OCI-LY3 (cell line): ENCODE results near the gene USP34.

Experiments used
- H2AFZ ChIP-seq: fragments of 200-600, 300-600 bp; shearing (Covaris generic); 2 replicates; pipeline ENCODE4 v1.6.0; 2014; ENCODE audit warnings: antibody characterized with exemption, low read depth, low read length
- H3K27ac ChIP-seq: fragments of 200-600, 300-600 bp; sonication (generic); 2 replicates; pipeline ENCODE4 v1.5.1; 2014; ENCODE audit warnings: mild to moderate bottlenecking, low read length, moderate library complexity, mixed read lengths
- H3K27me3 ChIP-seq: fragments of 200-600, 300-600 bp; sonication (generic); 2 replicates; pipeline ENCODE4 v1.6.1; 2014; ENCODE audit warnings: low read depth, low read length, mixed read lengths
- H3K36me3 ChIP-seq: fragments of 200-600, 300-600 bp; sonication (generic); replicated peaks from 2 replicates; pipeline ENCODE3; 2014; ENCODE audit warnings: low read depth, low read length, mixed read lengths
- H3K4me1 ChIP-seq: fragments of 300-600, 200-600 bp; sonication (generic); 2 replicates; pipeline ENCODE4 v1.6.1; 2014; ENCODE audit warnings: low read length, mixed read lengths
- H3K4me2 ChIP-seq: fragments of 200-600, 300-600 bp; sonication (generic); 2 replicates; pipeline ENCODE4 v1.6.1; 2014; ENCODE audit warnings: low read length, mixed read lengths
- H3K4me3 ChIP-seq: fragments of 300-600, 200-600 bp; sonication (generic); 2 replicates; pipeline ENCODE4 v1.5.1; 2014; ENCODE audit warnings: antibody characterized with exemption, mild to moderate bottlenecking, low read length, moderate library complexity
- H3K79me2 ChIP-seq: fragments of 300-600, 200-600 bp; shearing (Covaris generic); 2 replicates; pipeline ENCODE4 v1.6.1; 2014; ENCODE audit warnings: mild to moderate bottlenecking, low read length, mixed read lengths
- H3K9ac ChIP-seq: fragments of 300-600, 200-600 bp; shearing (Covaris generic); 2 replicates; pipeline ENCODE4 v1.6.0; 2014; ENCODE audit warnings: mild to moderate bottlenecking, low read length, moderate library complexity
- H3K9me3 ChIP-seq: fragments of 200-600, 300-600 bp; shearing (Covaris generic); 2 replicates; pipeline ENCODE4 v1.6.1; 2014; ENCODE audit warnings: low read length, mixed read lengths; ENCODE audit not compliant: insufficient read depth
- H4K20me1 ChIP-seq: fragments of 200-600, 300-600 bp; sonication (generic); 2 replicates; pipeline ENCODE4 v1.6.1; 2016; ENCODE audit warnings: low read length, mixed read lengths; ENCODE audit not compliant: insufficient read depth
- CTCF ChIP-seq: fragments of 200-600, 300-600 bp; sonication (generic); IDR thresholded peaks from 2 replicates; pipeline ENCODE4 v1.5.1; 2014; ENCODE audit warnings: antibody characterized with exemption, low read length, low read depth
- EZH2phosphoT487 ChIP-seq: fragments of 200-600 bp; shearing (Covaris generic); IDR thresholded peaks from 2 replicates; pipeline ENCODE4 v1.6.1; 2018; ENCODE audit warnings: antibody characterized with exemption, mixed run types, low read depth

The USP34 gene

GRCh38 chr2:61411109-61411508 is 59.8 kb downstream of the USP34 start:
- H3K36me3 ChIP-seq = no peaks in the 10 kb centered on the region
- H3K4me3 ChIP-seq = no peak overlapping the region
- peaks cover 23% of the 10 kb centered on the region for H3K79me2 ChIP-seq
- H3K27me3 ChIP-seq = no peaks in the 10 kb centered on the region
- TF ChIP-seq CTCF (no peak), EZH2phosphoT487 (no peak)
- H3K9me3 ChIP-seq = no peaks in the 10 kb centered on the region
- H4K20me1 ChIP-seq = 0 out of 2 replicates have a peak, but pooled peaks cover 5% of the 10 kb centered on the region
- H3K4me1 ChIP-seq = no peaks in the 10 kb centered on the region
- H3K27ac ChIP-seq = no peak overlapping the region
- H3K9ac ChIP-seq = no peak overlapping the region
- H2AFZ ChIP-seq = no peak overlapping the region
- no peak overlapping the region for H3K4me2 ChIP-seq

GRCh38 chr2:61410185-61410584 is 60.7 kb downstream of the USP34 start:
- no peaks in the 10 kb centered on the region for H3K27me3 ChIP-seq
- H3K4me3 ChIP-seq = no peak overlapping the region
- peaks cover 23% of the 10 kb centered on the region for H3K79me2 ChIP-seq
- H3K4me2 ChIP-seq = no peak overlapping the region
- H3K36me3 ChIP-seq = no peaks in the 10 kb centered on the region
- TF ChIP-seq CTCF (no peak), EZH2phosphoT487 (no peak)
- no peaks in the 10 kb centered on the region for H3K4me1 ChIP-seq
- H3K9ac ChIP-seq = no peak overlapping the region
- no peaks in the 10 kb centered on the region for H3K9me3 ChIP-seq
- no peak overlapping the region for H2AFZ ChIP-seq
- 0 out of 2 replicates have a peak, but pooled peaks cover 5% of the 10 kb centered on the region for H4K20me1 ChIP-seq
- no peak overlapping the region for H3K27ac ChIP-seq

- 0 out of 2 replicates have a peak, but pooled peaks cover 8% of the 10 kb centered on the region for H4K20me1 ChIP-seq
- peaks cover 19% of the 10 kb centered on the region for H3K79me2 ChIP-seq
These were observed 65.1 kb downstream of the USP34 start for GRCh38 chr2:61405813-61406212.

GRCh38 chr2:61404438-61404837 is 66.4 kb downstream of the USP34 start:
- TF ChIP-seq EZH2phosphoT487 (no peak), CTCF (no peak)
- 0 out of 2 replicates have a peak, but pooled peaks cover 5% of the 10 kb centered on the region for H4K20me1 ChIP-seq

More at GRCh38 chr2:61405813-61406212, 65.1 kb downstream of the USP34 start:
- H3K4me1 ChIP-seq = no peaks in the 10 kb centered on the region
- no peak overlapping the region for H3K9ac ChIP-seq
- no peaks in the 10 kb centered on the region for H3K36me3 ChIP-seq
- H2AFZ ChIP-seq = no peak overlapping the region
- H3K27ac ChIP-seq = no peak overlapping the region
- no peak for TF ChIP-seq CTCF
- no peak for TF ChIP-seq EZH2phosphoT487
- H3K4me3 ChIP-seq = no peak overlapping the region
- H3K9me3 ChIP-seq = no peaks in the 10 kb centered on the region
- no peak overlapping the region for H3K4me2 ChIP-seq
- no peaks in the 10 kb centered on the region for H3K27me3 ChIP-seq

More at GRCh38 chr2:61404438-61404837, 66.4 kb downstream of the USP34 start:
- Histone ChIP-seq H3K27ac (no peak overlapping the region), H3K27me3 (no peaks in the 10 kb centered on the region), H3K4me2 (no peak overlapping the region), H3K4me3 (no peak overlapping the region), H2AFZ (no peak overlapping the region), H3K9ac (no peak overlapping the region), H3K4me1 (no peaks in the 10 kb centered on the region), H3K9me3 (no peaks in the 10 kb centered on the region), H3K79me2 (peaks cover 13% of the 10 kb centered on the region), H3K36me3 (no peaks in the 10 kb centered on the region)
